Superior temporal gyrus (tissue), 1 donor: ENCODE data around the gene SPECC1.
"Not testable (repeated sequence)": the region's sequence is repeated elsewhere in the genome, so short reads cannot be mapped to it uniquely, and the experiment has no call there.

Source experiments
- DNase-seq: peaks from one replicate; pipeline ENCODE4 v3.0.0-alpha.2; 2016; ENCODE audit errors: extremely low spot score

The SPECC1 gene

GRCh38 chr17:20009302-20010098 is at the start of gene SPECC1:
TSS of gene SPECC1 (plus strand) at chr17:20009359. CDS start at chr17:20096652, 87,293 bp downstream.
- DNase-seq = no peak

GRCh38 chr17:19962954-19963353 is 46.2 kb upstream of the SPECC1 start:
- not testable (repeated sequence) for DNase-seq

GRCh38 chr17:19973156-19973555 is 36.0 kb upstream of the SPECC1 start:
- no peak for DNase-seq

GRCh38 chr17:19975601-19976000 is 33.6 kb upstream of the SPECC1 start:
- DNase-seq = no peak

GRCh38 chr17:19977293-19978208 is 31.6 kb upstream of the SPECC1 start, which contains the start of gene AKAP10:
TSS of gene AKAP10 (minus strand) at chr17:19977828. CDS start at chr17:19977679, 149 bp downstream.
- peak; percentile 90 for DNase-seq

GRCh38 chr17:19978209-19978802 is 30.9 kb upstream of the SPECC1 start:
- no peak for DNase-seq

GRCh38 chr17:19978805-19979211 is 30.4 kb upstream of the SPECC1 start:
- no peak for DNase-seq

GRCh38 chr17:19979917-19980770 is 29.0 kb upstream of the SPECC1 start:
- DNase-seq = no peak

GRCh38 chr17:19986941-19987861 is 22.0 kb upstream of the SPECC1 start:
- no peak for DNase-seq

GRCh38 chr17:19987897-19988296 is 21.3 kb upstream of the SPECC1 start:
- DNase-seq = no peak

GRCh38 chr17:19991252-19991885 is 17.8 kb upstream of the SPECC1 start:
- no peak for DNase-seq

- peak; percentile 98 for DNase-seq
Observed at GRCh38 chr17:19992803-19993713, 16.1 kb upstream of the SPECC1 start.

- DNase-seq = no peak
Observed at GRCh38 chr17:19996086-19996485, 13.1 kb upstream of the SPECC1 start.

GRCh38 chr17:19996502-19996901 is 12.7 kb upstream of the SPECC1 start:
- no peak for DNase-seq

GRCh38 chr17:20008242-20009051 is 712 bp upstream of the SPECC1 start:
- DNase-seq = no peak

- peak; percentile 84 for DNase-seq
Observed at GRCh38 chr17:20009052-20009301, 182 bp upstream of the SPECC1 start.

GRCh38 chr17:20010099-20010863 is 1.1 kb downstream of the SPECC1 start:
- peak; percentile 90 for DNase-seq
